Activated gamma-delta T cell treated with anti-CD3 and anti-CD28 coated beads, Interleukin-2, amount 50 U/mL, for 16 hours (primary cell): ENCODE measurements around the gene NPAS4.
"Not testable (repeated sequence)": the region's sequence is repeated elsewhere in the genome, so short reads cannot be mapped to it uniquely, and the experiment has no call there.

Experiments
- DNase-seq: peaks from one replicate; pipeline ENCODE4 v3.0.0-alpha.2; 2020; ENCODE audit warnings: low read depth

Gene NPAS4

DNA sequence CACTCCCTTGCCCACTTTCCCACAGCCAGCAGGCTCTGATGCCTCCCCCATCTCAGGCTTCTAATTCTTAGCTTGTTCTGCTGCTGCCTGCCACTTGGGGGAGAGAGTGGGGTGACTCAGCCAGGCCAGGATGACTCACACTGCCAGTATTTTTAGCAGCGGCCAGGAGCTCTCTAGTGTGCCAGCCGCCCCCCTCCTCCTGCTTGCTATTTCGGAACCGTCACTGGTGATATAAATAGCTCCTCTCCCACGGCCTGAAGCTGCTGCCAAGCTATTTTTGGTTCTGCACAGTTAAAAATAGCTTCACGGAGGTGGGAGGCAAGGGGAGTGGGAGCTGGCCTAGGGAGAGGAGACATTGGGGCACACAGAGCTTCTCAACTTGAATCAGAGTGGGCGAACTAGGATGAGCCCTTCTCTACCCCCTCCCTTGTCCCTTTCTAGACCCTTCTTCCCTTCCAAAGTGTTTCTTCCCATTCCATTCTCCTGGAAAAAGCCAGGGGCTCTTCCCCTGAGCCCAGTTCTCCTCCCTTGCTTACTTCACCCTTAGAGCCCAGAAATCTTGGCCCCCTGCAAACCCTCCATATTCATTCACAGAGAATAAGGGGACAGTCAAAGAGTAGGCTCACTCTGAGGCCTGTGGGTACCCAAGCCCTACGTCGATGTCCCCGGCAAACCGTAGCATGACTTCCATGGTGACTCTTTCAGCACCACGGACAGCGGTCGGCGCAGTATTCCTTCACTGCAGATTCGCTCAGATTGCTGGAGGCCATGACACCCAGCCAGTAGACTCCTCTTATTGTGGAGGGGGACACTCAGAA, 2.5 kb upstream of the NPAS4 start:
- peak; percentile 35 for DNase-seq

DNA sequence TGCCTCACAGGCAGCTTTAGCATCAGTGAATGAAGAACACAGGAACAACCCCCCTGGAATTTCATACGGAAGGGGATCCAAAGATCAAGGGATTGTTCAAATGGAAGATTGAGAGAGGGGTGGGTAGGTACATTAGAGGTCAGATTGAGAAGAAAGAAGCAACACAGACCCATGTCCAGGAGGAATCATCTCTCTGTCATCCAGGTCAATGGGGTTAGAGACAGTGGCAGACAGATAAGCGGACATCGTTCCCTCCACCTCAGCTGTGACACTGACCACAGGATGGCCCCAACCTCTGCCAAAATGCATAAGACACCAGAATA, 1.9 kb upstream of the NPAS4 start:
- no peak for DNase-seq

DNA sequence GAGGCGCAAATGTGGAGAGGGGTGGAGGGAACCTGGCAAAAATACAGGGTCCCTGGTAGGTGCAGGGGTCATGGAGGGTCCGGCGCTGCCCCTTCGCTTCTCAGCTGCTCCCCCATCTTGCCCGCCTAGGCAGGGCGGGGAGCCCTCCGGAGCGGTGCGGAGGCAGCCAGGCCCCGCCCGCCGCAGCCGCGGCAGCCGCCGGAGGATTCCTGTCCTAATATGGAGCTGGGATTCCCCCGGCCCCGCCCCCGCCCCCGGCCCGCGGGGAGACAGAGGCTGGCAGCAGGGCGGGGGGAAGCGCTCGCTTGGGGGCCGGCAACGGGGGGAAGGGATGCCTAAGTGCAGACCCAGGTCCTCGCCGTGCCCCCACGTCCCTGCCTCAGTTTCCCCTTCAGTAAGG, 1.0 kb upstream of the NPAS4 start:
- no peak for DNase-seq

DNA sequence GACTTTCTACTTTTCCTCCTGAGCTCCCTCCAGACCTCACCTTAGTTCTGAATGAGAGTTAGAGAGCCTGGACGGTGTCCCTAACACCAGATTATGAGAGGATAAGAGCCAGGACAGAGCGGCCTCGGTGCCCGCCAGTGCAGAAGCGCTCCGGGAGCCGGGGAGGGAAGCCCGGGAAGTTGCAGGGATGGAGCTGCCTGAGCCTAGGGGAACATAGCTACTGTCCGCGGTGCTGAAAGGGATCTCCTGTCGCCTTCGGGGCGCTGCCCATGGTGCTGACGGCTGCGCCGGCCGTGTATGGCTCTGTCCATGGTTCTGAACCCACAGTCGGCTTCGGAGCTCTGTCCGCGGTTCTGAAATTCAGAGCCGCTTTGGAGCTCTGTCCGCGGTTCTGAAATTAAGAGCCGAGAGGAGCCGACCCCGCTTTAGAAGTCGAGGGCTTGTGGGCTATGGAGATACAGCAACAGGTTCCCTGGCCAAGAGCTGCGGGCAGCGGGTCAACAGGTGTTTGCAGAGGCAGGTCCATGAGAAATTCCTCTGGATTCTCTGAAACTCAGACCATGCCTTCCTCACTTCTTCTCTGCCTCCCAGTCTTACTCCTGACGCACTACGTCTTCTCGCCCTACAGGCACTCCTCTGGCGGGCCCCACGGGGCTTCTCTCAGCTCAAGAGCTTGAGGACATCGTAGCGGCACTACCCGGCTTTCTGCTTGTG, 814 bp downstream of the NPAS4 start:
- peak; percentile 79 for DNase-seq

DNA sequence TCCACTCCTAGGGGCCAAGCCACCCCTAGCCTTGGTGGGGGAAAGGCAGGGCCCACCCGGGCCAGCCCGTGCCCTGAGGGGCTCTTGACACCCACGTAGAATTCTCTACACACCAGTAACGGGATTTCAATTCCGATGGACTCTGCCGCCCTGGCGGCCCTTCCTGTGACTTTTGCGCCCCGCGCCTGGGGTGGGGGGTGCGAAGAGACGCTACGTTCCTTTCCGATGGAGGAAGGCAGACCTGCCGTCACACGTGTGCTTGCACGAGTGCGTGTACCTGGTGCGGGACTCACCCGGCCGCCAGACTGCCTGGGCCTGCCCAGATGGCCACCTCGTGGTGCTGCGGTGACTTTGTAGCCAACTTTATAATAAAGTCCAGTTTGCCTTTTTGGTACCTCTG, 5.5 kb downstream of the NPAS4 start:
- no peak for DNase-seq

DNA sequence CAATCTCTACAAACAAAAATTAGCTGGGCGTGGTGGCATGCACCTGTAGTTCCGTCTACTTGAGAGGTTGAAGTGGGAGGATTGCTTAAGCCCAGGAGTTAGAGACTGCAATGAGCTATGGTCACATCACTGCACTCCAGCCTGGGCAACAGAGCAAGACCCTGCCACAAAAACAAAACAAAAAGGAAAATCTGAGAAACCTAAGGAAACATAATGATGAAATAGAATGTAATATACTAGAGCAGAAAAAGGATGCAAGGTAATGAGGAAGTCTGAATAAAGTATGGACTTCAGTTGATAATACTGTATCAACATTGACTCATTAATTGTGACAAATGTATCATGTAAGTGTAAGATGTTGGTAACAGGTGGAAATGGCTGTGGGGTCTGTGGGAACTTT, 8.1 kb downstream of the NPAS4 start:
- no peak for DNase-seq

DNA sequence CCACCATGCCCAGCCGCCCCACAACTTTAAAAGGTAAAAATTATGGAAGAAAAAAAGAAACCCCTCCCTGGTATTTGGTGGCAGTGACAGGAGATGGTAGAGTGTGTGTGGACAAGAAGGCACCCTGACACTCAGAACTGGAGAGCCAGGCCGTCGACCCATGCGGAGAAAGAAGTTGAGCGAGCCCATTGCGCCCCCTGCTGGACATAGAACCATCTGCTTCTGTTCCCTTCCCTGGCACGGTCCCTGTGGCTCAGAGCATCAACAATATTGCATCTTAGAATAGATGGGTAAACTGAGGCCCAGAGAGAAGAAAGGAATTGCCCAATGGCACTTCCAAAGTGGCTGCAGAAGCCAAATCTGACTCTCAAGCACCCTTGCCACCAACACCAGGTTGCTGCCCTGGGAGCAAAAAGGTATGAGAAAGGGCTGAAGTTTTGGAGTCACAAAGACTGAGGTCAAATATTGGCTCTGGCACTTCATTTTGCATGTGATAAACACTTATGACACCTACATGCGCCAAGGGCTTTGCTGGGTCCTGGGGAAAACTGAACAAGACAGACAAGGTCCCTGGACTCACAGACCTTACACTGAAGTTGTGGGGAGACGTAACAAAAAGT, 9.3 kb downstream of the NPAS4 start:
- peak; percentile 59 for DNase-seq

DNA sequence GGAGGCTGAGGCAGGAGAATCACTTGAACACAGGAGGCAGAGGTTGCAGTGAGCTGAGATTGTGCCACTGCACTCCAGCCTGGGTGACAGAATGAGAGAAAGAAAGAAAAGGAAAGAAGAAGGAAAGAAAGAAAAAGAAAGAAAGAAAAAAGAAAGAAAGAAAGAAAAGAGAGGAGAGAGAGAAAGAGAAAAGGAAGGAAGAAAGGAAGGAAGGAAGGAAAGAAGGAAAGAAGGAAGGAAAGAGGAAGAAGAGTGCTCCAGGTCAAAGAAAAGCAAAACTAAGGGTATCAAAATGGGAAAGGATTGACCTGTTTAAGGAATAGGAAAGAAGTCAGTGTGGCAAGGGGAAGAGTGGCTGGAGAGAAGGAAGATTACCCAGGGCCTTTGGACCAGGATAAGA, 10.5 kb downstream of the NPAS4 start:
- DNase-seq: not testable (repeated sequence)

DNA sequence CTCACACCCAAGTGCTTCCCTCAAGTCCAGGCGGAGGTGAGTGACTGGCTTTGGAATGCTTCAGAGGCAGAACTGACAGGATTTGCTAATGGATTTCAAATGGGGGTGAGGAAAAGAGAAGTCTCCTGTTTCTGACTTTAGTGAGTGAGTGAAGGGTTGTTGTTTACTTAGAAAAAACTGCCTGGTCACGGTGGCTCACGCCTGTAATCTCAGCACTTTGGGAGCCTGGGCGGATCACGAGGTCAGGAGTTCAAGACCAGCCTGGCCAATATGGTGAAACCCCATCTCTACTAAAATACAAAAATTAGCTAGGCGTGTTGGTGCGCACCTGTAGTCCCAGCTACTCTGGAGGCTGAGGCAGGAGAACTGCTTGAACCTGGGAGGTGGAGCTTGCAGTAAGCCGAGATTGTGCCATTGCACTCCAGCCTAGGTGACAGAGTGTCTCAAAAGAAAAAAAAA, 11.1 kb downstream of the NPAS4 start:
- DNase-seq: not testable (repeated sequence)

DNA sequence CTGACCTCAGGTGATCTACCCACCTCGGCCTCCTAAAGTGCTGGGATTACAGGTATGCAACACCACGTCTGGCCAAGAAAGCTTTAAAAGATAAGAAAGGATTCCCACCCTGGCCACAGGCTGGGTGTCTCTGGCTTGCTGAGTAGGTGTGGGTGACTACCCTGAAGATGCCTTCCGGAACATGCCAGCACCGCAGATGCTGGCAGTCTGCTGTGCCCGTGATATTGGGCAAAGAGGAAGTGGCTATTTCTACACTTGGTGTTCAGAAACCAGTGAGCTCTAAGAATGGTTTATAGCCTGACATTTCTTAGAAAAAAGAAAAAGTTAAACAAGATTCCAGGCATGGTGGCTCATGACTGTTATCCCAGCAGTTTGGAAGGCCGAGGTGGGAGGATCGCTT, 11.8 kb downstream of the NPAS4 start:
- no peak for DNase-seq

DNA sequence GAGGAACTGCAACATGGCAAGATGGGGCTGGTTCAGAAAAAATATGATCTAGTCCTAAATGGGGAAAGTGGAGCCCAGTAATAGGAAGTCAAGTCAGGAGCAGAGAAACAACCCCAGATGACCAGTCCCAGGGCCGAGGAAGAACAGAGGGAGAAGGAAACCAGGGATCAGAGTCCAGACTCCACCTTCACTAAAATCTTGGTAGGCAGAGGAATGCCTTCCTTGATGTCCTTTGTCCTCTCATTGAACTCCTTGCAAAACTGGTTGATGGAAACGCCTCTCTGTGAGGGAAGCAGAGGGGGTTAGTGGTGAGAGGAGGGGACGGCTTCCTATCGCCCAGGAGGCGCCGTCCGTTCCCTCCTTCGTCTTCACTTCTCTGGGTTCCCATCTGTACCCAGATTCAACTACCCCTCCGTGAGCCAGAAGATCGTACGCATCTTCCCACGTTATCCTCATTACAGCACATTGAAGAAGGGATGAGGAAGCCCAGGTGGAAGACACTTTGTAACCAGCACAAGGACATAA, 17.2 kb downstream of the NPAS4 start:
- no peak for DNase-seq

DNA sequence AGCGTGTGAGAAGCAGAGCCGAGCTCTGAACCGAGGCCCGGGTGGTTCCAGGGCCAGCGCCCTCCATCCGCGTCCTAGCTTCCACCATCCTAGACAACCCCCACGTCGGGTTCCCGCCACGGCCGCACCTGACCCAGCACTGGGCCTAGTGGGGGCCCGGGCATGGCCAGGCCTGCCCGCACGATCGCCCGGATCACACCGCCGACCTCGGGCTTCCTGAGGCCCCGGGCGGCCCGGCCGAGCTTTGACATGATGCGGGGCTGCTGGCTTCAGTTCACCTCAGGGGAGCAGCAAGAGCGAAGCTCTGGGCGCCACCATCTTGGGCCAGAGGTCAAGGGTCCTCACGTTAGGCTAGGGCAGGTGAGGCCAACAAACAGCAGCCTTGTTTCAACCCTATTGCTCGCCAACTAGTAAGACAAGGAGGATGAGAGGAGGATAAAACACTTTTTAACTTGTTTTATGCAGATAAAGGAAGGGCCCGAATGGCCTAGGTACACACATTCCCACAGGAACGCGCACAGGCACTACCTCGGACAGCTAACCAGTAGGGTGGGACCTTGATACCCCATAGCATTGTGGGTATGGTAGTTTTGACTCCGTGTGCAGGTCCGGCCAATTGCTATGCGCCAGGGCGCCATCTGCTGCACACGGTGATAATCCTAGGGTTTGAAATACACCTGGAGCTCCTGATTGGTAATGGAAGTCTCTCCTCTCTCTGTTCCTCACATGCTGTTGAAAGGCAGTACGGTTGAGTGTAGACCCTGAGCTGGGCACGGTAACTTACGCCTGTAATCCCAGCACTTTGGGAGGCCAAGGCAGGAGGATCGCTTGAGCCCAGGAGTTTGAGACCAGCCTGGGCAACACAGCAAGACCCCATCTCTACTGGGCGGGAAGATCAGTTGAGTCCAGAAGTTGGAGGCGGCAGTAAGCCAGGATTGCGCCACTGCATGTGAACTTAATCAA, 17.9 kb downstream of the NPAS4 start, which contains the start of gene MRPL11:
TSS of gene MRPL11 (minus strand) at position 345 of the 963 bp plus-strand sequence. CDS start at position 251, 94 bp downstream.
- peak; percentile 78 for DNase-seq

DNA sequence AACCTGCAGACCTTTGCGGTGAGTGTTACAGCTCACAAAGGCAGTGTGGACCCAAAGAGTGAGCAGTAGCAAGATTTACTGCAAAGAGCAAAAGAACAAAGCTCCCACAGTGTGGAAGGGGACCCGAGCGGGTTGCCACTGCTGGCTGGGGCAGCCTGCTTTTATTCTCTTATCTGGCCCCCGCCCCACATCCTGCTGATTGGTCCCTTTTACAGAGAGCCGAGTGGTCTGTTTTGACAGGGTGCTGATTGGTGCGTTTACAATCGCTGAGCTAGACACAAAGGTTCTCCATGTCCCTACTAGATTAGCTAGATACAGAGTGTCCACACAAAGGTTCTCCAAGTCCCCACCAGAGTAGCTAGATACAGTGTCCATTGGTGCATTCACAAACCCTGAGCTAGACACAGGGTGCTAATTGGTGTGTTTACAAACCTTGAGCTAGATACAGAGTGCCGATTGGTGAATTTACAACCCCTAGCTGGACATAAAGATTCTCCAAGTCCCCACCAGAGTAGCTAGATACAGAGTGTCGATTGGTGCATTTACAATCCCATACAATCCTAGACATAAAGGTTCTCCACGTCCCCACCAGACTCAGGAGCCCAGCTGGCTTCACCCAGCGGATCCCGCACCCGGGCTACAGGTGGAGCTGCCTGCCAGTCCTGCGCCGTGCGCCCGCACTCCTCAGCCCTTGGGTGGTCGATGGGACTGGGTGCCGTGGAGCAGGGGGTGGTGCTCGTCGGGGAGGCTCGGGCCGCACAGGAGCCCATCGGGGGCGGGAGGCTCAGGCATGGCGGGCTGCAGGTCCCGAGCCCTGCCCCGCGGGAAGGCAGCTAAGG, 19.5 kb downstream of the NPAS4 start:
- not testable (repeated sequence) for DNase-seq

DNA sequence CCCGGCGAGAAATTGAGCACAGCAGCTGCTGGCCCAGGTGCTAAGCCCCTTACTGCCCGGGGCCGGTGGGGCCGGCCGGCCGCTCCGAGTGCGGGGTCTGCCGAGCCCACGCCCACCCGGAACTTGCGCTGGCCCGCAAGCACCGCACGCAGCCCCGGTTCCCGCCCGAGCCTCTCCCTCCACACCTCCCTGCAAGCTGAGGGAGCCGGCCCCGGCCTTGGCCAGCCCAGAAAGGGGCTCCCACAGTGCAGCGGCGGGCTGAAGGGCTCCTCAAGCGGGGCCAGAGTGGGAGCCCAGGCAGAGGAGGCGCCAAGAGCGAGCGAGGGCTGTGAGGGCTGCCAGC, 20.1 kb downstream of the NPAS4 start:
- DNase-seq: not testable (repeated sequence)

DNA sequence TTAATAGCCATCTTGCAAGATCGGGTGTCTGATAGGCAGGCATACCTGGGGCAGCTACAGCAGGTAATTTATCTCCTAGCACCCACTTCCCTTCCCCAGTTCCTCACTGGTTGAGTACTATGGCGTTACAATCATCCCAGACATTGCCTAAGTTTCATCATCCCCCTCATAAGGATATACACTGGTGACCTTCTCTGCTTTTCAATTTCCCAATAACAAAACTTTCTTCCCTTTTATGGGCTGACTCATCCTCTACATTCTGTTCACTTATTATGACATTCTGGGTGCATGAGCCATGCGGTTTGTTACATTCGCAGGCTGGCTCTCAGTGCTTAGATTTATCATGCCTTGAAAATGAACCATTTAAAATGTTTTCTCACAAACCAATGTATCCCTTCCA, 22.8 kb downstream of the NPAS4 start:
- no peak for DNase-seq

DNA sequence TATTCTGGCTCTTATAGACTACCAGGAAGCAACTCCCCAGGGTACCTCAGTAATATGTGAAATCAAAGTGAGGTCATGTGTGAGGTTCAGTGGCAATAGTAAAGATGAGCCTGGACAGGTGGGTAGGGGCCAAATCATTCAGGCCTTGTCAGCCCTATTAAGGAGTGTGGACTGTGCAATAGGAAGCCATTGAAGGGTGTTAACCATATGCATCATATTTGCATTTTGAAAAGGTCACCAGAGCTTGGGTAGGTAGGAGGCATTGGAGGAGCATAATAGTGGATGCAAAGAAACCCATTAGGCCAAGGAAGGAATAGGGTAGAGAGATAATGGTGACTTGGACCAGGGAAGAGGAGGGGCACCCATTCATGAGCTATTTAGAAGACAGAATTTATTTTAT, 26.2 kb downstream of the NPAS4 start:
- no peak for DNase-seq

DNA sequence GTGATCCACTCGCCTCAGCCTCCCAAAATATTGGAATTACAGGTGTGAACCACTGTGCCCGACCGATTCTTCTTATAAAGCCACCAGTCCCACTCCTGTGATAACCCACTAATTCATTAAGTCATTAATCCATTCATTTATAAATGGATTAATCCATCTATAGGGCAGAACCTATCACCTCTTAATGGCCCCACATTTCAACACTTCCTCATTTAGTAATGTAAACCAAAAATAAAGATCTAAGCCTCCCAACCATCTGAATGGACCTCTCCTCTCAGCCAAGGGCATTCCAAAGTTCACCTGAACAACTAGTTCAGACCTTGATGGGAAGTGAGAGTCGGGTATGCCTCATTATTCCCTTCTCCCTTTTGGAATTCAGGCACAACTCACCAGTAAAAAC, 27.7 kb downstream of the NPAS4 start:
- no peak for DNase-seq

DNA sequence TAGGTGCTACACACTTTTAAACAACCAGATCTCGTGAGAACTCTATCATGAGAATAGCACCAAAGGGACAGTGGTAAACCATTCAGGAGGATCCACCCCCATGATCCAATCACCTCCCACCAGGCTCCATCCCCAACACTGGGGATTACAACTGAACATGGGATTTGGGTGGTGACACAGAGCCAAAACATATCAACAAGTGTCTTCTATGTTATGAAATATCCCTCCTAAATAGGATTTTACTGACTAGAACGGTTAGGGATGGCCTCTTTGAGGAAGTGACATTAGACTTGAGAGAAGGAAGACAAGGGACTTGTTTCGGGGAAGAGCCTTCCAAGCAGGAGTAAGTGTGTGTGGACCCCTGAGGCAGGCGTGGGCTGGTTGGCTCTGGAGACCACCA, 29.7 kb downstream of the NPAS4 start:
- no peak for DNase-seq

DNA sequence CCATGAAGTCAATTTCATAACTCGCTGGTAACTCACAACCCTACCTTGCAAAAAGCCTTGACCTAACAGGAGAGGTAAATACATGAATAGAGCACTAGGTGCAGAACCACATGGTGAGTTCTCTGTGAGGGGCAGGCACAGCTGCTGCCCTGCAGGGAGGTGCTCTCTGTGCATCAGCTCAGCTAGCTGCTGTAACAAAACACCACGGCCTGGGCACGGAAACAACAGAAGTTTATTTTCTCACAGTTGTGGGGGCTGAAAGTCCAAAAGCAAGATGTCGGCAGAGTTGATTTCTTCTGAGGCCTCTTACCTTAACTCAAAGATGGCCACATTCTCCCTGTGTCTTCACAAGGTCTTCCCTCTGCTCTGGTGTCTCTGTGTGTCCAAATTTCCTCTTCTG, 30.8 kb downstream of the NPAS4 start:
- no peak for DNase-seq

DNA sequence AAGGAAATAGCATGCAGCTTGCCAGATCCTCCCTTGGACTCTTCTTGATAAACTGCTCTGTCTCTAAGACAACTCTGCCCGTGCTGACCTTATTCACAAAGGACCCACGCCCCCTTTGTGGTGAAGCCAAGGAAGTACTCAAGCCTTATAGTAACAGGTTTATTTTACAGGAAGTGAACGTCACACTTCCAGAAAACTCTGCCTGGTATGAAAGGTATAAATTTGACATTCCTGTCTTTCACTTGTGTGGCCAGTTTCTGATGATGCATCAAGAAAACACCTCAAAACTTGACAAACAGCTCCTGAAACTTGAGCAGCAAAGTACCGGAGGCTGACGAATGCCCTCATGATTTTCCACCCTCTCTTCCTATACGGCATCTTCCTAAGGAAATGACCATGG, 33.4 kb downstream of the NPAS4 start:
- no peak for DNase-seq

DNA sequence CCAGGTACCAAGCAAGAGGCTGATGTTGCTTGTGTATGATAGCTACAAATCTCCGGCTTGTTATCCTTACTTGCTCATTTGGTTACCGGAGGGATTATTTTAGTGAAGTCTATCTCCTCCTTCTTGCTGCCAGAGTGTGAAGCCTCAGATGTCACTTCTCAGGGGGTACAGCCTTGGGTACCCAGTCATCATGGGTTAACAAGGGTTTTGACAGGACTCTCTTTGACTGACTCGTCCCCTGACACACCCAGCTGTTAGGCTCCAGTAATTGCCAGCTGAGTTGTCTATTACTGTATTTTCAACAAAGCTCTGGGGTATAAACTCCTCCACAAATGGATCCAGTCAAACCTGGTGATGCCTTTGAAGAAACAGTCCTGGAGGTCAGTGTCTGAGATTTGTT, 34.0 kb downstream of the NPAS4 start:
- DNase-seq: no peak
